Type B pancreatic cell (in vitro differentiated cells): ENCODE results near the gene BANF1. TPM values are rescaled to one million over a fixed set of nuclear protein-coding genes. Genes with fewer than 3 reads are reported as not detected.
"Not testable (repeated sequence)": the region's sequence is repeated elsewhere in the genome, so short reads cannot be mapped to it uniquely, and the experiment has no call there.

Experiments
- DNase-seq: peaks from one replicate; pipeline ENCODE4 v3.0.0; 2021; ENCODE audit warnings: mixed read lengths; ENCODE audit not compliant: unreplicated experiment; ENCODE audit errors: extremely low spot score
- H3K27ac Mint-ChIP-seq: 2 replicates; pipeline ENCODE4 v1.8.0; 2021; ENCODE audit warnings: mild to moderate bottlenecking, mixed read lengths
- H3K27me3 Mint-ChIP-seq: 2 replicates; pipeline ENCODE4 v1.8.0; 2021; ENCODE audit warnings: mixed read lengths
- H3K36me3 Mint-ChIP-seq: 2 replicates; pipeline ENCODE4 v1.8.0; 2021; ENCODE audit warnings: mixed read lengths
- H3K4me1 Mint-ChIP-seq: one replicate; pipeline ENCODE4 v1.8.0; 2021; ENCODE audit warnings: mixed read lengths; ENCODE audit not compliant: unreplicated experiment
- H3K4me3 Mint-ChIP-seq: 2 replicates; pipeline ENCODE4 v1.8.0; 2021; ENCODE audit warnings: mild to moderate bottlenecking, mixed read lengths
- H3K9me3 Mint-ChIP-seq: 2 replicates; pipeline ENCODE4 v1.8.0; 2021; ENCODE audit warnings: mixed read lengths
- total RNA-seq: library from RNA; stranded (reverse); gene quantifications from 2 replicates; pipeline ENCODE4 v1.2.1, GENCODE V29; 2021; ENCODE audit warnings: low replicate concordance
- TF ChIP-seq, protein P1 (sequence below): fragments of 200-600 bp; sonication (generic); conservative IDR thresholded peaks from 2 replicates; pipeline ENCODE4 v1.5.0; 2021; ENCODE audit warnings: antibody characterized with exemption, mild to moderate bottlenecking

Gene BANF1
- total RNA-seq, 1 donor from 2014 or later = 266 TPM

- Mint-ChIP-seq H3K4me1 (no peaks in the 10 kb centered on the region), H3K27me3 (no peaks in the 10 kb centered on the region), H3K36me3 (no peaks in the 10 kb centered on the region), H3K9me3 (no peaks in the 10 kb centered on the region), H3K4me3 (no peak overlapping the region), H3K27ac (no peak overlapping the region)
- DNase-seq = no peak
- TF ChIP-seq, protein P1, sequence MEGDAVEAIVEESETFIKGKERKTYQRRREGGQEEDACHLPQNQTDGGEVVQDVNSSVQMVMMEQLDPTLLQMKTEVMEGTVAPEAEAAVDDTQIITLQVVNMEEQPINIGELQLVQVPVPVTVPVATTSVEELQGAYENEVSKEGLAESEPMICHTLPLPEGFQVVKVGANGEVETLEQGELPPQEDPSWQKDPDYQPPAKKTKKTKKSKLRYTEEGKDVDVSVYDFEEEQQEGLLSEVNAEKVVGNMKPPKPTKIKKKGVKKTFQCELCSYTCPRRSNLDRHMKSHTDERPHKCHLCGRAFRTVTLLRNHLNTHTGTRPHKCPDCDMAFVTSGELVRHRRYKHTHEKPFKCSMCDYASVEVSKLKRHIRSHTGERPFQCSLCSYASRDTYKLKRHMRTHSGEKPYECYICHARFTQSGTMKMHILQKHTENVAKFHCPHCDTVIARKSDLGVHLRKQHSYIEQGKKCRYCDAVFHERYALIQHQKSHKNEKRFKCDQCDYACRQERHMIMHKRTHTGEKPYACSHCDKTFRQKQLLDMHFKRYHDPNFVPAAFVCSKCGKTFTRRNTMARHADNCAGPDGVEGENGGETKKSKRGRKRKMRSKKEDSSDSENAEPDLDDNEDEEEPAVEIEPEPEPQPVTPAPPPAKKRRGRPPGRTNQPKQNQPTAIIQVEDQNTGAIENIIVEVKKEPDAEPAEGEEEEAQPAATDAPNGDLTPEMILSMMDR = no peak
These were observed 14.5 kb downstream of the BANF1 start for GRCh38 chr11:66016793-66017177.

- Mint-ChIP-seq H3K27ac (no peak overlapping the region), H3K4me1 (no peaks in the 10 kb centered on the region), H3K9me3 (no peaks in the 10 kb centered on the region), H3K36me3 (no peaks in the 10 kb centered on the region), H3K4me3 (no peak overlapping the region), H3K27me3 (no peaks in the 10 kb centered on the region)
- TF ChIP-seq, protein P1 = no peak
- DNase-seq = no peak
These were observed 15.0 kb downstream of the BANF1 start for GRCh38 chr11:66017321-66017720.

DNA sequence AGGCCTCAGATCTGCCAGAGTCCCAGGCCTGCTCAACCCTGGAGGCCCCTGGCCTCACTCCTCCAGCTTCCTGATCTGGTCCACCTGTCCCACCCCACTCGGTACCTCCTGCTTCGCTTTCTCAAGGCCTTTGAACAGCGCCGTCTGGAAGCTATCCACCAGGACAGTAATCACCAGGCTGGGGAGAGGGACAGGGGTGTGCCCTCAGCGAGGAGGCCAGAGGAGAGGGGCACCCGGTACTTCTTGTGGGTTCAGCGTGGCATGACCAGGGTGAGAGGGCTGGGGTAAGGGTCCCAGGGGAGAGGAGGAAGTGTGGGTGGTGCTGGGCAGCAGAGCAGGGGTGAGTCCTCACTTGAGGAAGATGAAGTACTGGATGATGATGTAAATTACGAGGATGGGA lies 17.9 kb downstream of the BANF1 start:
- DNase-seq = no peak
- Mint-ChIP-seq H3K4me1 (no peaks in the 10 kb centered on the region), H3K36me3 (no peaks in the 10 kb centered on the region), H3K27ac (no peak overlapping the region), H3K27me3 (peaks cover 15% of the 10 kb centered on the region), H3K9me3 (no peaks in the 10 kb centered on the region), H3K4me3 (no peak overlapping the region)
- TF ChIP-seq, protein P1 = no peak

- TF ChIP-seq, protein P1 = no peak
- H3K36me3 Mint-ChIP-seq = no peaks in the 10 kb centered on the region
- no peak for DNase-seq
- H3K4me3 Mint-ChIP-seq = no peak overlapping the region
- no peaks in the 10 kb centered on the region for H3K9me3 Mint-ChIP-seq
- no peak overlapping the region for H3K27ac Mint-ChIP-seq
- H3K4me1 Mint-ChIP-seq = no peaks in the 10 kb centered on the region
- peaks cover 18% of the 10 kb centered on the region for H3K27me3 Mint-ChIP-seq
These were observed 18.5 kb downstream of the BANF1 start for GRCh38 chr11:66020618-66021357.

DNA sequence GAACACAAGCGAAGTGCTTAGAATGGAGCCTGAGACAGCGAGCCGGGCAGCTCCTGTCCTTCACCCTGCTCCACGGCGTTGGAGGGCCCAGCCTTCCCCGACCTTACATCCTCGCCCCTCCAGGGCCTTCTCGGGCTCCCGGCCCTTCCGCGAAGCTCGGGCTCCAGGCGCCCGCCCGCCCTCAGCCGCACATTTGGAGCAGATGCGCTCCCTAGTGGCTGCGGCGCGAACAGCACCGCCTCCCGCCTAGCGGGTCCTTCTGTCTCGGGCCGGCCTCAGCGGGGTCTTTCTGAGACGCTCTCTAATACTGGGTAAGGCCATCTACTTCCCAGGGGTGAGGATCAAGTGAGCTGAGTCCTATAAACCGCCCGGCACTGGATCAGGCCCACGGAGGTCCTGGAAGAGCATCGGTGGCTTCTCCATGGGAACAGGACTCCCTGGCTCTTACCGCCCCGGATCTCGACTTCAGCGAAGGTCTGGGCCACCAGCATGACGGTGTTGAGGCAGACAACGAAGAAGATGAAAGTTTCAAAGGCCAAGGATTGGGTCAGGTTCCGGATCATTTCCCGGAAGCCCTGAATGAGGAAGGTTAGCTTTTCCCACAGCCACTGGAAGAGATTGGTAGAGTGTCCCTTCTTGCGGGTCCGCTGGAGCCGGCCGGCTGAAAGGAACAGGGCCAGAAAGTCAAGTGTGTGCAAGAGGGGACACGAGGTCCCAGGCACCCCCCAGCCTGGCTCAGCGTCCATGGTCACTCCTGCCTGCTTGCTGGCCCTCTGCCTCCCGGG lies 20.3 kb downstream of the BANF1 start:
- TF ChIP-seq, protein P1 = peak; percentile 93
- Mint-ChIP-seq H3K9me3 (no peaks in the 10 kb centered on the region), H3K4me3 (no peak overlapping the region), H3K27me3 (peaks cover 18% of the 10 kb centered on the region), H3K4me1 (no peaks in the 10 kb centered on the region), H3K27ac (no peak overlapping the region), H3K36me3 (no peaks in the 10 kb centered on the region)
- DNase-seq = peak; percentile 86

DNA sequence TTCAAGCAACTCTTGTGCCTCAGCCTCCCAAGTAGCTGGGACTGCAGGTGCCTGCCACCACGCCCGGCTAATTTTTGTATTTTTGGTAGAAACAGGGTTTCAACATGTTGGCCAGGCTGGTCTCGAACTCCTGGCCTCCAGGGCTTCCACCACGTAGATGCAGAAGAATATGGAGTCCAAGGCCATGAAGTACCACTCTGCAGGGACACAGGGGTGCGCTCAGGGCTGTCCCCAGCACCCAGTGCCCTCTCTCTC lies 20.8 kb downstream of the BANF1 start:
- H3K9me3 Mint-ChIP-seq, DNase-seq, H3K36me3 Mint-ChIP-seq, H3K4me1 Mint-ChIP-seq, H3K27ac Mint-ChIP-seq, H3K4me3 Mint-ChIP-seq: not testable (repeated sequence)
- H3K27me3 Mint-ChIP-seq = peaks cover 22% of the 10 kb centered on the region
